Fibroblast of lung (primary cell): ENCODE measurements around the gene DAAM1. TPM values are rescaled to one million over a fixed set of nuclear protein-coding genes. Genes with fewer than 3 reads are reported as not detected.

Experiments
- DNase-seq, 2 donors: peaks; one replicate each; pipeline versions ENCODE4 v3.0.0 to v3.0.0-alpha.2; 2010; ENCODE audit warnings: low read depth in 2 of 2
- H2AFZ ChIP-seq: 2 replicates; pipeline ENCODE4 v1.5.1; 2012; ENCODE audit warnings: low read length, control low read depth, inconsistent platforms
- H3K27ac ChIP-seq: 2 replicates; pipeline ENCODE4 v1.5.1; 2011; ENCODE audit warnings: low read length, control low read depth; ENCODE audit not compliant: insufficient read depth
- H3K27me3 ChIP-seq: 2 replicates; pipeline ENCODE4 v1.5.1; 2011; ENCODE audit warnings: mild to moderate bottlenecking, low read length; ENCODE audit not compliant: control insufficient read depth, insufficient read depth
- H3K36me3 ChIP-seq: 2 replicates; pipeline ENCODE4 v1.5.1; 2011; ENCODE audit warnings: low read length; ENCODE audit not compliant: control insufficient read depth, insufficient read depth
- H3K4me1 ChIP-seq: 2 replicates; pipeline ENCODE4 v1.5.1; 2011; ENCODE audit warnings: low read length; ENCODE audit not compliant: control insufficient read depth, insufficient read depth; ENCODE audit errors: extremely low read depth
- H3K4me2 ChIP-seq: 2 replicates; pipeline ENCODE4 v1.5.1; 2011; ENCODE audit warnings: low read length, control low read depth; ENCODE audit not compliant: insufficient read depth; ENCODE audit errors: extremely low read depth
- H3K4me3 ChIP-seq, 4 experiments: fragments of 200-600 bp in 1 of 4; sonication (generic) in 1 of 4; replicated peaks in 1 of 4; 2 replicates each; pipeline ENCODE4 v1.5.1; 2011 to 2016; ENCODE audit warnings: low read length in 4 of 4, low read depth in 3 of 4, mild to moderate bottlenecking in 3 of 4, control low read depth in 2 of 4, inconsistent platforms in 1 of 4, mixed read lengths in 1 of 4; ENCODE audit not compliant: insufficient read depth in 1 of 4; ENCODE audit errors: control extremely low read depth in 1 of 4
- H3K79me2 ChIP-seq: 2 replicates; pipeline ENCODE4 v1.5.1; 2012; ENCODE audit warnings: mild to moderate bottlenecking, low read length, inconsistent platforms; ENCODE audit not compliant: control insufficient read depth, insufficient read depth
- H3K9ac ChIP-seq: 2 replicates; pipeline ENCODE4 v1.5.1; 2011; ENCODE audit warnings: mild to moderate bottlenecking, low read length, control low read depth; ENCODE audit not compliant: insufficient read depth
- H3K9me3 ChIP-seq: 2 replicates; pipeline ENCODE4 v1.5.1; 2012; ENCODE audit warnings: low read depth, low read length; ENCODE audit not compliant: control insufficient read depth, insufficient read depth
- H4K20me1 ChIP-seq: 2 replicates; pipeline ENCODE4 v1.5.1; 2011; ENCODE audit warnings: low read length; ENCODE audit not compliant: control insufficient read depth, insufficient read depth; ENCODE audit errors: extremely low read depth
- CTCF ChIP-seq, 2 donors: IDR thresholded peaks in 1 of 2; conservative IDR thresholded peaks in 1 of 2; 1 replicate in 1 of 2; 2 replicates in 1 of 2; pipeline ENCODE4 v1.5.1; 2011 to 2012; ENCODE audit warnings: low read length in 2 of 2, control low read depth in 1 of 2, inconsistent platforms in 1 of 2, low read depth in 1 of 2, mild to moderate bottlenecking in 1 of 2
- EZH2 ChIP-seq: IDR thresholded peaks from 2 replicates; pipeline ENCODE4 v1.5.1; 2012; ENCODE audit warnings: low read length, control low read depth, mild to moderate bottlenecking; ENCODE audit errors: missing control alignments
- polyA plus RNA-seq, 2 donors: library from polyadenylated mRNA; depleted of rRNA in 1 of 2; stranded (reverse) in 1 of 2; unstranded in 1 of 2; fragments of >200 nt; gene quantifications; 2 replicates each; pipeline ENCODE4 v1.2.1, GENCODE V29; 2011 to 2012; ENCODE audit warnings: missing spikeins in 1 of 2
- total RNA-seq: library from RNA; depleted of rRNA; stranded (reverse); fragments of >200 nt; gene quantifications from 2 replicates; pipeline ENCODE4 v1.2.1, GENCODE V29; 2014

The DAAM1 gene
- total and polyA plus RNA-seq, 2 donors (not counting 1 experiment from before 2014, with no cell fraction given): 15.5 to 36.3 TPM

DNA sequence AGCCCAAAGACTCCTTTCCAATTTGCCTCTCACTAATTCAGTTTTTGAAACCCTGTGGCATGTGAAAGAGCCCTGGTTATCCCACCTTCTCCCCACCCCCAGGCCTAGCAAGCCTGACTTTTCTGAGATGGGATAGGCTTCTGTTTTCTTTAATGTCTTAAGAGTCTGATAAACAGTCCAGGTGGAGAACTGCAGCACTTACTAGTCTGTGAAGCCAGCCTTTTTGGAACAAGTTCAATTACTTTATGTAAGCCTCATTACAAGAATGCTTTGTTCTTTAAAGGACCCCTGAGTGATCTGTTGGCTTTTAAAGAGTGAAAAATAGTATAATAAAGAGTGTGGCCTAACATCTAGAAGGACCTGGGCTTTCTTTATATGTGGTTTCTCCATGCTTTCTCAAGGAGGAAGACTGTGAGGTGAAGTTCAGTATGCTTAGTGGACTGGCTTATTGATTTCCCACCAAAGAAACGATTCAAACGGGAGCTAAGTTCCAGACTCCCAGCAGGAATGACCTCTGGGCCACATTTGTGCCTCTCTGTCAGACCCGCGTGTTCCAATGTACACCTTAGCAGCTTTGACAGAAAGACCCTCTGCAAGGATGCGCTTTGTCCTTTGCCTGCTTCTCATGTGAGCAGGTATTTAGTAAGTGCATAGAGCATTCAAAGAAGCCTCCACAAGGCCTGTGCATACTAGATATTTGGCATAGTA lies 129.5 kb downstream of the DAAM1 start:
- Histone ChIP-seq H3K27me3 (no peaks in the 10 kb centered on the region), H3K79me2 (no peaks in the 10 kb centered on the region), H3K9ac (no peak overlapping the region), H3K4me1 (peaks cover 4% of the 10 kb centered on the region), H3K27ac (no peak overlapping the region), H3K4me2 (no peak overlapping the region), H3K9me3 (no peaks in the 10 kb centered on the region), H2AFZ (no peak overlapping the region), H3K4me3 (no peak overlapping the region), H3K36me3 (no peaks in the 10 kb centered on the region), H4K20me1 (no peaks in the 10 kb centered on the region)
- no peak for TF ChIP-seq CTCF (conservative IDR thresholded peaks at IDR 0.05 in 1 of 2, IDR thresholded peaks at IDR 0.05 in 1 of 2; ENCODE audit: low read depth in 1 of 2, low read length in 2 of 2)
- no peak for TF ChIP-seq EZH2
- no peak for DNase-seq

DNA sequence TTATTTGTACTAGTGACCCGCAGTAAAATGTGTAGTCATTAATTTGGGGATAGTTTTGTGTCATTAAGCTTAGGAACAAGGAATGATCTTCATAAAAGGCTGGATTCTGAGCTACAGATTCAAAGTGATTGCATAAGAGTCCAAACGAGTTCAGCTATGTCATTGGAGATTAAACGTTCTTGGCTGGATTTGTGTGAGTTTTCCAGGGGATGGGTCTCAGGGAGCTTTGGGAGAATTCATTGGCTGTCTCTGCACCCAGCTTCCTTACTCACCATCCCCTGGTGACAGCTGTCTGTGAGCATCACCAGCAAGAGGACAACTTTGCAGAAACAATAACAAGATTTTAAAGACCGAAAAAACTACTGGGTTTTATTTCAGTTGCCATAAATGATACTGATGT lies 130.4 kb downstream of the DAAM1 start:
- DNase-seq: no peak

DNA sequence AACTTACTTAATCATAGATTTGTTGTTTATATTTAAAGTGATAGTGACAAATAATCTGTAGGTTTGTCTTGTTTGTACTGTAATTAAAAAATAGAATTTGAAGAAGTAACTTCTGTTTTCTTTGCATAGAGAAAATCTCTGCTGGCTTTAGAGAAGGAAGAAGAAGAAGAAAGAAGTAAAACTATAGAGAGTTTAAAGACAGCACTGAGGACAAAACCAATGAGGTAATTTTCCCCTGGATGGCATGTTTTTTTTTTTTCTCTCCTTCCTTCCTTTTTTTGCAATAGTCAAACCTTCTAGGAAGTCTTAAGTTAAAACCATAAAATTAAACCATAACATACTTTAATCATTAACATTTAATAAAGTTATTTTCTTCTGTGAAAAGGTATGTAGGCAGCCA lies 131.9 kb downstream of the DAAM1 start:
- H3K79me2 ChIP-seq: no peaks in the 10 kb centered on the region
- peaks cover 4% of the 10 kb centered on the region for H3K4me1 ChIP-seq
- TF ChIP-seq EZH2 (no peak), CTCF (conservative IDR thresholded peaks at IDR 0.05 in 1 of 2, IDR thresholded peaks at IDR 0.05 in 1 of 2; ENCODE audit: low read depth in 1 of 2, low read length in 2 of 2) (no peak)
- H3K4me3 ChIP-seq: no peak overlapping the region
- H3K36me3 ChIP-seq: no peaks in the 10 kb centered on the region
- no peaks in the 10 kb centered on the region for H4K20me1 ChIP-seq
- H3K9ac ChIP-seq: no peak overlapping the region
- no peak overlapping the region for H2AFZ ChIP-seq
- no peak overlapping the region for H3K4me2 ChIP-seq
- H3K27ac ChIP-seq: peak overlapping the region; percentile 53
- no peak for DNase-seq
- no peaks in the 10 kb centered on the region for H3K27me3 ChIP-seq
- H3K9me3 ChIP-seq: no peaks in the 10 kb centered on the region

More for the DNA sequence above, 130.4 kb downstream of the DAAM1 start:
- Histone ChIP-seq H3K36me3 (no peaks in the 10 kb centered on the region), H2AFZ (no peak overlapping the region), H3K27ac (no peak overlapping the region), H4K20me1 (no peaks in the 10 kb centered on the region), H3K4me1 (peaks cover 4% of the 10 kb centered on the region), H3K4me3 (no peak overlapping the region), H3K9me3 (no peaks in the 10 kb centered on the region), H3K4me2 (no peak overlapping the region), H3K9ac (no peak overlapping the region), H3K27me3 (no peaks in the 10 kb centered on the region), H3K79me2 (no peaks in the 10 kb centered on the region)
- TF ChIP-seq EZH2 (no peak), CTCF (conservative IDR thresholded peaks at IDR 0.05 in 1 of 2, IDR thresholded peaks at IDR 0.05 in 1 of 2; ENCODE audit: low read depth in 1 of 2, low read length in 2 of 2) (no peak)
